Lung microvascular endothelial cell (primary cell): Measurements from ENCODE around the gene ORC6. TPM values are rescaled to one million over a fixed set of nuclear protein-coding genes. Genes with fewer than 3 reads are reported as not detected.
A peak's percentile ranks its signal among the peaks of the same experiment; 100 is the strongest.
"Not testable (repeated sequence)": the region's sequence is repeated elsewhere in the genome, so short reads cannot be mapped to it uniquely, and the experiment has no call there.

Experiments used
- DNase-seq, 2 donors: peaks; one replicate each; pipeline versions ENCODE4 v3.0.0 to v3.0.0-alpha.2; 2010; ENCODE audit warnings: low read depth in 2 of 2
- total RNA-seq: library from RNA; depleted of rRNA; stranded (reverse); fragments of >200 nt; gene quantifications from 2 replicates; pipeline ENCODE4 v1.2.1, GENCODE V29; 2014

Gene ORC6, protein sequence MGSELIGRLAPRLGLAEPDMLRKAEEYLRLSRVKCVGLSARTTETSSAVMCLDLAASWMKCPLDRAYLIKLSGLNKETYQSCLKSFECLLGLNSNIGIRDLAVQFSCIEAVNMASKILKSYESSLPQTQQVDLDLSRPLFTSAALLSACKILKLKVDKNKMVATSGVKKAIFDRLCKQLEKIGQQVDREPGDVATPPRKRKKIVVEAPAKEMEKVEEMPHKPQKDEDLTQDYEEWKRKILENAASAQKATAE
- 2.4 and 5.4 TPM in 2 replicates for total RNA-seq

- DNase-seq: peak; percentile 97 to 98
Measured at GRCh38 chr16:46689365-46690280, at the start of gene ORC6. Gene ORC6 (plus strand): TSS chr16:46689659. CDS start chr16:46689706, 47 bp downstream.

- DNase-seq: no peak
Measured at GRCh38 chr16:46648656-46649055, 40.8 kb upstream of the ORC6 start.

- no peak for DNase-seq
Measured at GRCh38 chr16:46649588-46650253, 39.7 kb upstream of the ORC6 start.

DNA sequence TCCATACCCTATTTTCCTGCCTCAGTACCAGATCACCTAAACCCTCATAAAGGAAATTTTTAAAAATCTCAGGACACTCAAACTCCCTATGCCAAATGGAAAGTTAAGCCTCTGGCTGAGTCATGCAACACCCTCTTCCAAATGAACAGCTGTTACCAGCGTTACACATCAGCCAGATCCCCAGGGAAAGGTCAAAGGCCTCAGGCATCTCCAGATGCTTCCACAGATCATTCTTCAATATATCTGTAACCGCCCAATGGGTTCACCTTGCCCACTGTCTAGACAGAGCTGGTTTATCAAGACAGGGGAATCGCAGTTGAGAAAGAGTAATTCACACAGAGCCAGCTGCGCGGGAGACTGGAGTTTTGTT is 39.2 kb upstream of the ORC6 start:
- DNase-seq: no peak

GRCh38 chr16:46651305-46651704 is 38.2 kb upstream of the ORC6 start:
- DNase-seq: no peak

GRCh38 chr16:46658925-46659324 is 30.5 kb upstream of the ORC6 start:
- DNase-seq: no peak

GRCh38 chr16:46662123-46662522 is 27.3 kb upstream of the ORC6 start:
- DNase-seq: no peak

DNA sequence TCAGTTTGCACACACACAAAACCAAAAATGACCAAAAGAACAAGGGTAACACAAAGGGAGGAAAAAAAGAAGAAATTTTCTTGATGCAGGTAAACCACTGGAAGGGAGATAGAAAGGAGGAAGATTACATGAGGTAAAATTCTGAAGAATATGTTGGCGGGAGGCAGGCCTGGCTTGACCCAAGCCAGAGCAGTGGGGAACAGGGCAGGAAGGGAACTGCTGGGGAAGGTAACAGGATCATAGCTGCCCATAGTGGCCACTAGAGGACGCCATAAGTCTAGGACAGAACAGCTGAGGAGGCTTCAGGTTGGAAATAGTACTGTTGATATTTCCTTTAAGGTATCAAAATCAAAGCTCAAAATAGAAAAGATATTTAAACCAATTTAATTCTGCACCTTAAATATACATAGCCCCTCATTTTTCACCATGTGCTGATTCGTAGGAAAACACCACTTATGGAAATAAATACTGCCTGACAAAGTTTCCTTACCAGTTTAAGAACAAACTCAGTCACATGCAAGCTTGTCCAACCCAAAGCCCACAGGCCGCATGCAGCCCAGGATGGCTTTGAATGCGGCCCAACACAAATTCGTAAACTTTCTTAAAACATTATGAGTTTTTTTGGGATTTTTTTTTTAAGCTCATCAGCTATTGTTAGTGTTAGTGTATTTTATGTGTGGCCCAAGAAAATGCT is 16.0 kb upstream of the ORC6 start:
- DNase-seq: peak; percentile 70 to 83

GRCh38 chr16:46677943-46678342 is 11.5 kb upstream of the ORC6 start:
- DNase-seq: not testable (repeated sequence)

- not testable (repeated sequence) for DNase-seq
Measured at GRCh38 chr16:46681867-46682266, 7.6 kb upstream of the ORC6 start.

- DNase-seq: no peak
Measured at GRCh38 chr16:46686815-46687473, 2.5 kb upstream of the ORC6 start.

DNA sequence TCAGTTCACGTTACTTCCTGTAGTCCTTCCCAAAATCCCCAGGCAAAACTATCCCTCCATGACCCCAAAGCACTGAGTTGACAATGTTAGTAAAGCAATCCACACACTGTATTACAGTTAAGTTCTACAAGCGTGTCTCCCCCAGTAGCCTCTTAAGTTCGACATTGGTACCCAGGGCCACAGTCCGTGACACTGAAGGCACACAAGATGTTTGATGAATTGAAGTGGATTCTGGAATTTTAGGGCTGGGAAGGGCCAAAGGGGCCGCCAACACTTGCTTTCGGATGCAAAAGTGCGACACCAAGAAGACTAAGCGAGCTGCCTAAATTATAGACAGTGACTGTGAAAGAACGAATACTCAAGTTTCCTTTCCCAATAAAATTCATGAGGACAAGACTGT is 2.0 kb upstream of the ORC6 start:
- DNase-seq: no peak

DNA sequence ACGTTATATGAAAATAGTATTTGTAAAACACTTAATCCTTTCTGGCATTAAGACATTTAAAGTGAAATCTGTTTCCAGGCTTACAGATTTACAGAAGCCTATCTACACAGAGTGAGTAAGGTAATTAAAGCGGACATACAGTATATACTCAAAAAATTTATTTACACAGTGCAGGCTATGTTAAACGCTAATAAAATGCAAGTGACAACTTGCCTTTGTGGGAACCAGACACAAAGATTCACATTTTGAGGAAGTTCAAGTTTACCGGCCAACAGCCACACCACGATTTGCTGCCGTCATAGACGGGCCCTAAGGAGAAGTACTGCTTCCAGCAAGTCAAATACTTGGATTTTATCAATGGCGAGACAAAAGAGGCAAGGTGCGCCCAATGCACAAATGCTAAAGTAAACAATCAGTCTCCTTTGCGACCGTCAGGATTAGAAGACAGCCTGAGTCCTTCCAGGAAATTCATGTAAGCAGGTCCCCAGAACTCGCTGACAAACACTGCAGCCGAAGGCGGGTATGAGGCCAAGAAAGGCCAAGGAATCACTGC is 1.3 kb upstream of the ORC6 start:
- peak; percentile 35 to 48 for DNase-seq

- DNase-seq: peak; percentile 99
Measured at GRCh38 chr16:46688654-46689364, 650 bp upstream of the ORC6 start, which contains the start of gene VPS35. Gene VPS35 (minus strand): TSS chr16:46689178. CDS start chr16:46689133, 45 bp downstream.

DNA sequence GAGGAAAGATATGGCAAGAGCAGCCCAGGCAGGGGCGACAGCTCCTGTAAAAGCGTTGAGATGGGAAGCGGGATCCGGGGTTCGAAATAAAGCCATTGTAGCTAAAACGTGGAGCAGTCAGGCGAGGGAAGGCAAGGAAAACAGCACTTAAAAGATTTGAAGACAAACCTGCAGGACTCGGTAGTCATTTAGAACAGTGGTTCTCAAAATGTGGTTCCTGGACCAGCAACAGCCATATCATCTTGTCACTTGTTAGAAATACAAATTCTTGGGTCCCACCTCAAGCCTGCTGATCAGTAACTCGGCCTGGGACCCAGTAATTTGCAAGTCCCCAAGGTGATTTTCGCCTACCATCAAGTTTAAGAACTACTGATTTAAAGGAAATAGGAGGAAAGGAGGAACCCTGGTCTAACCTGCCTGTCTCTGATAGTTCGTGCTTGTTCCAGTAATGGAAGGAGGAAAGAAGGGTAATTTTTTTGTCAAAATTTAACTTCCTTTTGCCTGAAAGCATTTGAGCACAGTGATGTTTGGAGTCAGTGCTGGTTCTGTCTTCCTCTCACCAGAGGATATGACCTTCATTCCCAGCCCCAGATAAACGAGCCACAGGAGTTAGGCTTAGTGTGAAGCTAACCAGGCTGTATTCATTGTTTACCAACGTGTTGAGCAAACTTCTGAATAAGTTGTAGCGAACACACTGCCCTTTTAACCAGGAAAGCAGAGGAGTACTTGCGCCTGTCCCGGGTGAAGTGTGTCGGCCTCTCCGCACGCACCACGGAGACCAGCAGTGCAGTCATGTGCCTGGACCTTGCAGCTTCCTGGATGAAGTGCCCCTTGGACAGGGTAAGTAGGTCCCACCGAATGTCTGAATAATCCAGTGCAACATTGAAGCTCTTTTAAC is 1.1 kb downstream of the ORC6 start:
- DNase-seq: peak; percentile 55 to 64

DNA sequence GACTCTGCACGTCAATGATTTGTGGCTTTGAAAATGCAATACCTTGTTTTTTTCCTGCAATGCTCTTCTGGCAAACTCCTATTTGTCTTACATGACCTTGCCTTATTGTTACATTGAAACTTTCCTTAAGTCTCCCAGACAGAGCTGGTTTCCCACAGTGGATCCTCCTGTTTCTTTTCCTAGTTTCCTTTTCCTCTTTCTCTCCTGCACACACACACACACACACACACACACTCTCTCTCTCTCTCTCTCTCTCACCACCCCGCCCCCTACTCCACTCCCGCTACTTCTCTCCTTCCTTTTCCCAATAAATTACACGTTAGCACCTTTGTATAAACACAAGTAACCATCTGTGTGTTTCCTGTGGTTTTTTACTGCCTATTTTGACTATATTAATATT is 2.3 kb downstream of the ORC6 start:
- DNase-seq: peak; percentile 10 to 35

- no peak for DNase-seq
Measured at GRCh38 chr16:46693598-46693997, 4.1 kb downstream of the ORC6 start.

- no peak for DNase-seq
Measured at GRCh38 chr16:46695937-46696336, 6.5 kb downstream of the ORC6 start.

- DNase-seq: no peak
Measured at GRCh38 chr16:46696957-46697356, 7.5 kb downstream of the ORC6 start.
